Bronchial epithelial cell (primary cell): ENCODE measurements around the gene CCS. TPM values are rescaled to one million over a fixed set of nuclear protein-coding genes. Genes with fewer than 3 reads are reported as not detected.

ENCODE experiments used
- DNase-seq: peaks from one replicate; pipeline ENCODE4 v3.0.0-alpha.2; 2010; ENCODE audit warnings: low read depth
- FAIRE-seq: peaks from 2 replicates; lab custom pipeline; 2011; peaks lifted over from hg19 to GRCh38; lab: Jason Lieb, UNC
- H3K27me3 ChIP-seq: 2 replicates; pipeline ENCODE4 v1.5.1; 2011; ENCODE audit warnings: low read length; ENCODE audit not compliant: control insufficient read depth, insufficient read depth
- H3K36me3 ChIP-seq: 2 replicates; pipeline ENCODE4 v1.5.1; 2011; ENCODE audit warnings: low read length; ENCODE audit not compliant: control insufficient read depth, insufficient read depth
- H3K4me3 ChIP-seq: 2 replicates; pipeline ENCODE4 v1.5.1; 2011; ENCODE audit warnings: mild to moderate bottlenecking, low read depth, low read length, control low read depth
- CTCF ChIP-seq: IDR thresholded peaks from 2 replicates; pipeline ENCODE4 v1.5.1; 2011; ENCODE audit warnings: mild to moderate bottlenecking, moderate library complexity, low read length, control low read depth, inconsistent platforms; ENCODE audit not compliant: insufficient read depth, severe bottlenecking
- total RNA-seq: library from RNA; depleted of rRNA; stranded (reverse); fragments of >200 nt; gene quantifications from 2 replicates; pipeline ENCODE4 v1.2.1, GENCODE V29; 2014

Gene CCS
- total RNA-seq, 1 donor from 2014 or later, result 30.3 TPM

GRCh38 chr11:66643745-66644437 lies 50.9 kb downstream of the CCS start:
- FAIRE-seq (no peak), DNase-seq (no peak)
- Histone ChIP-seq H3K4me3 (no peak overlapping the region), H3K36me3 (peaks cover 35% of the 10 kb centered on the region), H3K27me3 (no peaks in the 10 kb centered on the region)
- TF ChIP-seq CTCF, result no peak

- FAIRE-seq (no peak), DNase-seq (no peak)
- Histone ChIP-seq H3K27me3 (no peaks in the 10 kb centered on the region), H3K36me3 (peaks cover 33% of the 10 kb centered on the region), H3K4me3 (no peak overlapping the region)
- TF ChIP-seq CTCF, result no peak
Measured at GRCh38 chr11:66646828-66647227, 53.8 kb downstream of the CCS start.

GRCh38 chr11:66649903-66650302 lies 56.9 kb downstream of the CCS start:
- FAIRE-seq (no peak), DNase-seq (no peak)
- TF ChIP-seq CTCF, result no peak
- Histone ChIP-seq H3K36me3 (peaks cover 23% of the 10 kb centered on the region), H3K27me3 (no peaks in the 10 kb centered on the region), H3K4me3 (no peak overlapping the region)

GRCh38 chr11:66651016-66651415 lies 58.0 kb downstream of the CCS start:
- no peak for TF ChIP-seq CTCF
- FAIRE-seq (no peak), DNase-seq (peak; percentile 43)
- H3K27me3 ChIP-seq, result no peaks in the 10 kb centered on the region
- peaks cover 16% of the 10 kb centered on the region for H3K36me3 ChIP-seq
- H3K4me3 ChIP-seq, result no peak overlapping the region

- Histone ChIP-seq H3K36me3 (peaks cover 9% of the 10 kb centered on the region), H3K27me3 (no peaks in the 10 kb centered on the region), H3K4me3 (no peak overlapping the region)
- no peak for TF ChIP-seq CTCF
- FAIRE-seq (no peak), DNase-seq (no peak)
Measured at GRCh38 chr11:66652651-66653050, 59.7 kb downstream of the CCS start.

GRCh38 chr11:66653123-66653522 lies 60.1 kb downstream of the CCS start:
- no peak for FAIRE-seq
- peaks cover 10% of the 10 kb centered on the region for H3K36me3 ChIP-seq
- DNase-seq, result peak; percentile 73
- no peak overlapping the region for H3K4me3 ChIP-seq
- H3K27me3 ChIP-seq, result no peaks in the 10 kb centered on the region
- no peak for TF ChIP-seq CTCF
